DOHH2 (cell line): ENCODE data around the gene TVP23C.

Source experiments
- H3F3A ChIP-seq: fragments of 200-600 bp; sonication (generic), shearing (Covaris generic); 2 replicates; pipeline ENCODE4 v1.6.0; 2016; ENCODE audit warnings: antibody characterized with exemption, mild to moderate bottlenecking; ENCODE audit not compliant: control insufficient read depth, insufficient read depth
- H3K27ac ChIP-seq: fragments of 200-600 bp; sonication (generic); 2 replicates; pipeline ENCODE4 v1.5.1; 2014; ENCODE audit warnings: low read depth, mild to moderate bottlenecking, low read length, moderate library complexity
- H3K27me3 ChIP-seq: fragments of 200-600 bp; sonication (generic); 2 replicates; pipeline ENCODE4 v1.6.1; 2014; ENCODE audit warnings: mild to moderate bottlenecking, low read length, mixed read lengths; ENCODE audit not compliant: control insufficient read depth
- H3K36me3 ChIP-seq: fragments of 200-600 bp; sonication (generic); 2 replicates; pipeline ENCODE4 v1.6.1; 2014; ENCODE audit warnings: mild to moderate bottlenecking, low read length, moderate library complexity, mixed read lengths; ENCODE audit not compliant: control insufficient read depth
- H3K4me1 ChIP-seq: fragments of 200-600 bp; sonication (generic); 2 replicates; pipeline ENCODE4 v1.6.1; 2014; ENCODE audit warnings: mild to moderate bottlenecking, low read length, mixed read lengths; ENCODE audit not compliant: control insufficient read depth
- H3K4me2 ChIP-seq: fragments of 200-600 bp; sonication (generic); 2 replicates; pipeline ENCODE4 v1.6.0; 2014; ENCODE audit warnings: mild to moderate bottlenecking, low read length, moderate library complexity
- H3K4me3 ChIP-seq: fragments of 200-600 bp; sonication (generic); 2 replicates; pipeline ENCODE4 v1.5.1; 2014; ENCODE audit warnings: mild to moderate bottlenecking, low read length, mixed read lengths
- H3K79me2 ChIP-seq: fragments of 200-600 bp; sonication (generic); 2 replicates; pipeline ENCODE4 v1.6.1; 2014; ENCODE audit warnings: mild to moderate bottlenecking, low read length, mixed read lengths; ENCODE audit not compliant: control insufficient read depth
- H3K9me2 ChIP-seq: fragments of 200-600 bp; sonication (generic); replicated peaks from 2 replicates; pipeline ENCODE4 v1.6.1; 2014; ENCODE audit warnings: mild to moderate bottlenecking, low read length, mixed read lengths; ENCODE audit not compliant: control insufficient read depth
- H3K9me3 ChIP-seq: fragments of 200-600 bp; sonication (generic); 2 replicates; pipeline ENCODE4 v1.6.1; 2014; ENCODE audit warnings: antibody characterized with exemption, low read length, mixed read lengths; ENCODE audit not compliant: control insufficient read depth, insufficient read depth
- H4K20me1 ChIP-seq: fragments of 200-600 bp; sonication (generic); 2 replicates; pipeline ENCODE4 v1.6.0; 2014; ENCODE audit warnings: low read depth, mild to moderate bottlenecking, antibody characterized with exemption, low read length, moderate library complexity; ENCODE audit not compliant: control insufficient read depth, insufficient read depth
- EZH2phosphoT487 ChIP-seq: fragments of 200-600 bp; sonication (generic); IDR thresholded peaks from 2 replicates; pipeline ENCODE4 v1.6.1; 2017; ENCODE audit warnings: borderline replicate concordance, mild to moderate bottlenecking, antibody characterized with exemption, low read length, moderate library complexity, mixed read lengths
- TF ChIP-seq, protein P1 (sequence below): fragments of 200-600 bp; sonication (generic); IDR thresholded peaks from one replicate; pipeline ENCODE4 v1.5.1; 2014; ENCODE audit warnings: antibody characterized with exemption, mild to moderate bottlenecking, low read depth, low read length; ENCODE audit not compliant: poor library complexity, severe bottlenecking

Gene TVP23C

DNA sequence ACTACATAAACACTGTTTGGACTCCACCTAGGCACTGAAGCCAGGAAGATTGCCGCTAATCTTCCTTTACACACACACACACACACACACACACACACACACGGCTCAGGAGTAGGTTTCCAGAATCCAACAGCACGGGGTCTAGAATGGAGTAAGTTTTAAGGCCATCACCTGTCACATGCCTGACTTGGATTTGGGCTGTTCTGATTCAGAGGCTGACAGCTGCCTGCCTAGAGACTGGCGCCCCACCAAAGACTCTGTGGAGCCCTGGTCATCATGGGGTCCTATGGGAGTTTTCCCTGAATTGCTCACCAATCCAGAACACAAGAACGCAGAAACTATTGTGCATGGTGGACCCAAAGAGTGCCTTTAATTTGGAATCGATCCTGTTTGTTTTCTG lies 106.8 kb downstream of the TVP23C start:
- Histone ChIP-seq H3K9me3 (no peaks in the 10 kb centered on the region), H3K36me3 (no peaks in the 10 kb centered on the region), H3K27me3 (no peaks in the 10 kb centered on the region), H3K4me1 (no peaks in the 10 kb centered on the region), H3K27ac (no peak overlapping the region), H3K4me2 (no peak overlapping the region), H3F3A (no peaks in the 10 kb centered on the region), H3K4me3 (no peak overlapping the region), H4K20me1 (no peaks in the 10 kb centered on the region), H3K79me2 (no peaks in the 10 kb centered on the region), H3K9me2 (no peaks in the 10 kb centered on the region)
- no peak for TF ChIP-seq EZH2phosphoT487

DNA sequence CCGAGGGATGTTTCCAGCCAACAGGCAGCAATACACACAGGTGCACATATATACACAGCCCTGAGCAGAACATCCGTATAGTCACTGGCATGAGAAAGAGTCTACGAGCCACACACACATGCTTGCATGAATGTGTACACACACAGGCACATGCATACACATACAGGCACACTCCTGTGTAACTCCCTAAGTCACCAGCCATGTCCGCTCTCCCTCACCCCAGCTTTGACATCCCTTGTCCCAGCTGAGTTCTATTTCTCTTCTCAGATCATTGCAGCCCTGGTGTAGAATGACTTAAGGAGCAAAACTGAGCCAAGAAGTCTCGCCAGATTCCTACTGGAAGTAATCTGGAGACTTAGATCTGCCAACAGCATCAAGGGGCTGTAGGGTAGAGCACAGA lies 108.9 kb downstream of the TVP23C start:
- Histone ChIP-seq H4K20me1 (no peaks in the 10 kb centered on the region), H3K36me3 (no peaks in the 10 kb centered on the region), H3K9me3 (no peaks in the 10 kb centered on the region), H3K79me2 (no peaks in the 10 kb centered on the region), H3K9me2 (no peaks in the 10 kb centered on the region), H3K27me3 (no peaks in the 10 kb centered on the region), H3K4me2 (no peak overlapping the region), H3F3A (no peaks in the 10 kb centered on the region), H3K27ac (no peak overlapping the region), H3K4me1 (no peaks in the 10 kb centered on the region), H3K4me3 (no peak overlapping the region)
- TF ChIP-seq EZH2phosphoT487, result no peak
- TF ChIP-seq, protein P1, sequence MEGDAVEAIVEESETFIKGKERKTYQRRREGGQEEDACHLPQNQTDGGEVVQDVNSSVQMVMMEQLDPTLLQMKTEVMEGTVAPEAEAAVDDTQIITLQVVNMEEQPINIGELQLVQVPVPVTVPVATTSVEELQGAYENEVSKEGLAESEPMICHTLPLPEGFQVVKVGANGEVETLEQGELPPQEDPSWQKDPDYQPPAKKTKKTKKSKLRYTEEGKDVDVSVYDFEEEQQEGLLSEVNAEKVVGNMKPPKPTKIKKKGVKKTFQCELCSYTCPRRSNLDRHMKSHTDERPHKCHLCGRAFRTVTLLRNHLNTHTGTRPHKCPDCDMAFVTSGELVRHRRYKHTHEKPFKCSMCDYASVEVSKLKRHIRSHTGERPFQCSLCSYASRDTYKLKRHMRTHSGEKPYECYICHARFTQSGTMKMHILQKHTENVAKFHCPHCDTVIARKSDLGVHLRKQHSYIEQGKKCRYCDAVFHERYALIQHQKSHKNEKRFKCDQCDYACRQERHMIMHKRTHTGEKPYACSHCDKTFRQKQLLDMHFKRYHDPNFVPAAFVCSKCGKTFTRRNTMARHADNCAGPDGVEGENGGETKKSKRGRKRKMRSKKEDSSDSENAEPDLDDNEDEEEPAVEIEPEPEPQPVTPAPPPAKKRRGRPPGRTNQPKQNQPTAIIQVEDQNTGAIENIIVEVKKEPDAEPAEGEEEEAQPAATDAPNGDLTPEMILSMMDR, result no peak

DNA sequence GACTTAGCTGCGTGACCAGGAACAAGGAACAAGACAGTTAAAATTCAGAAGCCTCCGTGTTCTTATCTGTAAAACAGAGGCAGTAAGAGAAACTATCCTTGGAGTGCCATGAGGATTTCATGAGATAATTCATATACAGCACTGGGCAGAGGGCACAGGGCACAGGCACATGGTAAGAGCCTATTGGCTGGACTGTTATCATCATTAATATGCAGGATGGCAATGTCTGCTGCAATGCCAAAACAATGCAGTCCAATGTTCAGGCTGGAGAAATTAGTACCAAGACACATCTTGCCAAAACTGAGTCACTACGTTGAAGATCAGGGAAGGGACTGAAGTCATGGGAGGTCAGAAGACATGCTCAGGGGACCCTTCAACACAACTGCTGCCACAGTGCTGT lies 109.5 kb downstream of the TVP23C start:
- no peaks in the 10 kb centered on the region for H3K9me2 ChIP-seq
- no peak overlapping the region for H3K27ac ChIP-seq
- no peaks in the 10 kb centered on the region for H3F3A ChIP-seq
- H4K20me1 ChIP-seq, result no peaks in the 10 kb centered on the region
- no peak for TF ChIP-seq EZH2phosphoT487
- TF ChIP-seq, protein P1, result no peak
- H3K4me3 ChIP-seq, result no peak overlapping the region
- no peaks in the 10 kb centered on the region for H3K9me3 ChIP-seq
- H3K27me3 ChIP-seq, result no peaks in the 10 kb centered on the region
- no peaks in the 10 kb centered on the region for H3K36me3 ChIP-seq
- no peaks in the 10 kb centered on the region for H3K79me2 ChIP-seq
- H3K4me1 ChIP-seq, result no peaks in the 10 kb centered on the region
- H3K4me2 ChIP-seq, result no peak overlapping the region

DNA sequence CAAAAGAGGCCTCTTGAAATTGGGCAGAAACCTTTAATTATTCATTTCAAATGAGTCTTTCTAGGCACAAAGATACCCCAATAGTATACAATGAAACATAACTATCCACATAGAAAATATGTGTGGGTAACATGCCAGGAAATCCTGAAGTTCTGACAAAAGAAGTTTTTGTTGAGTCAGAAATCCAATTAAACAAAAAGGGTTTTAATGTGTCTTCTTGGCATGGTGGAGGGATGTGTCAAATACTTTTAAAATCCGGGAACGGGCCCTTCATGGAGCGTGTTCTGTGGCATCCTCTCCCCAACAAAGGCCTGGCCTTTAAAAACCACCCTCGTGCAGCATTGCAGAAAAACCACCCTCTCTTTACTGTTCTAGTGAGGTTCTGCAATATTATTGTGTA lies 110.0 kb downstream of the TVP23C start:
- no peaks in the 10 kb centered on the region for H4K20me1 ChIP-seq
- no peak overlapping the region for H3K4me2 ChIP-seq
- TF ChIP-seq, protein P1, result no peak
- no peak for TF ChIP-seq EZH2phosphoT487

More for the DNA sequence above, 110.0 kb downstream of the TVP23C start:
- no peak overlapping the region for H3K4me3 ChIP-seq
- no peak overlapping the region for H3K27ac ChIP-seq
- no peaks in the 10 kb centered on the region for H3K9me3 ChIP-seq
- no peaks in the 10 kb centered on the region for H3K9me2 ChIP-seq
- H3K79me2 ChIP-seq, result no peaks in the 10 kb centered on the region
- H3K4me1 ChIP-seq, result no peaks in the 10 kb centered on the region
- H3F3A ChIP-seq, result no peaks in the 10 kb centered on the region
- no peaks in the 10 kb centered on the region for H3K27me3 ChIP-seq
- H3K36me3 ChIP-seq, result no peaks in the 10 kb centered on the region
